GM12878 (cell line): ENCODE results near the gene SPAAR. TPM values are rescaled to one million over a fixed set of nuclear protein-coding genes. Genes with fewer than 3 reads are reported as not detected.

ENCODE experiments used
- ATAC-seq: fragments of 200-7000 bp; cut with Tn5 transposase; 3 replicates; pipeline ENCODE4 v1.9.1; 2020; ENCODE audit warnings: mild to moderate bottlenecking, moderate library complexity
- BruUV-seq: library from RNA; stranded (reverse); fragments of 400-500 nt; replicated peaks from 2 replicates; lab custom pipeline; 2021; lab: Mats Ljungman, UMichigan
- CTCF ChIA-PET: fragments of 300-600 bp; sonication (Branson Sonifier 250); formaldehyde crosslinking; extraction: SDS; loops from one replicate; lab custom pipeline; 2021; ENCODE audit warnings: inconsistent platforms; lab: Yijun Ruan, JAX
- POLR2A ChIA-PET: fragments of 350-600 bp; formaldehyde crosslinking; extraction: SDS; loops from one replicate; lab custom pipeline; 2021; ENCODE audit warnings: inconsistent platforms; lab: Charles Lee
- RAD21 ChIA-PET: fragments of 300-600 bp; sonication (Branson Sonifier 250); formaldehyde crosslinking; loops from one replicate; lab custom pipeline; 2023; ENCODE audit warnings: antibody characterized with exemption; ENCODE audit not compliant: unreplicated experiment; lab: Charles Lee
- SMC1A ChIA-PET: fragments of 300-600 bp; sonication (Branson Sonifier 250); formaldehyde crosslinking; loops from one replicate; lab custom pipeline; 2023; ENCODE audit not compliant: unreplicated experiment, uncharacterized antibody; lab: Charles Lee
- DNase-seq: peaks from one replicate; pipeline ENCODE4 v3.0.0-alpha.2; 2011; ENCODE audit warnings: low read depth, low spot score
- FAIRE-seq: peaks from 3 replicates; lab custom pipeline; 2011; peaks lifted over from hg19 to GRCh38; lab: Jason Lieb, UNC
- H2AFZ ChIP-seq: 2 replicates; pipeline ENCODE4 v1.6.0; 2011; ENCODE audit warnings: low read depth, low read length, control low read depth; ENCODE audit not compliant: control insufficient read depth
- H3K27ac ChIP-seq: 2 replicates; pipeline ENCODE4 v1.5.1; 2011; ENCODE audit warnings: control low read depth; ENCODE audit not compliant: control insufficient read depth, insufficient read depth
- H3K27me3 ChIP-seq, 2 experiments: replicated peaks in 1 of 2; 2 replicates each; pipeline versions ENCODE4 v1.6.0 to v1.6.1; 2011; ENCODE audit warnings: low read length in 1 of 2; ENCODE audit not compliant: control insufficient read depth in 2 of 2, insufficient read depth in 2 of 2
- H3K36me3 ChIP-seq, 2 experiments: 2 replicates each; pipeline ENCODE4 v1.5.1; 2011; ENCODE audit warnings: low read length in 1 of 2; ENCODE audit not compliant: control insufficient read depth in 2 of 2, insufficient read depth in 2 of 2
- H3K4me1 ChIP-seq: 2 replicates; pipeline ENCODE4 v1.6.1; 2011; ENCODE audit warnings: mild to moderate bottlenecking, low read length, moderate library complexity, mixed read lengths; ENCODE audit not compliant: control insufficient read depth, insufficient read depth
- H3K4me2 ChIP-seq: 2 replicates; pipeline ENCODE4 v1.6.0; 2011; ENCODE audit warnings: control low read depth; ENCODE audit not compliant: control insufficient read depth, insufficient read depth
- H3K4me3 ChIP-seq: fragments of 200-600 bp; sonication (generic); 2 replicates; pipeline ENCODE4 v1.5.1; 2016
- H3K79me2 ChIP-seq: 2 replicates; pipeline ENCODE4 v1.6.0; 2011; ENCODE audit warnings: low read length; ENCODE audit not compliant: control insufficient read depth, insufficient read depth
- H3K9ac ChIP-seq: 2 replicates; pipeline ENCODE4 v1.8.0; 2011; ENCODE audit warnings: low read length, control low read depth, mixed read lengths; ENCODE audit not compliant: control insufficient read depth, insufficient read depth
- H3K9me3 ChIP-seq: replicated peaks from 3 replicates; pipeline ENCODE4 v1.5.1; 2011; ENCODE audit warnings: mild to moderate bottlenecking, low read length; ENCODE audit not compliant: control insufficient read depth, insufficient read depth
- H4K20me1 ChIP-seq: 2 replicates; pipeline ENCODE4 v1.6.0; 2011; ENCODE audit not compliant: control insufficient read depth, insufficient read depth
- BRCA1 ChIP-seq: IDR thresholded peaks from 2 replicates; pipeline ENCODE4 v1.6.1; 2011; ENCODE audit warnings: low read depth, low read length, improper control_type of control experiment
- CHD2 ChIP-seq: IDR thresholded peaks from 2 replicates; pipeline ENCODE4 v1.6.1; 2011; ENCODE audit warnings: low read depth, low read length, improper control_type of control experiment, borderline replicate concordance
- EED ChIP-seq: sonication (generic); IDR thresholded peaks from 2 replicates; pipeline ENCODE4 v1.6.1; 2016; ENCODE audit warnings: antibody characterized with exemption, low read depth
- FOS ChIP-seq: IDR thresholded peaks from 3 replicates; pipeline ENCODE4 v1.6.1; 2011; ENCODE audit warnings: borderline replicate concordance; ENCODE audit not compliant: insufficient read length; ENCODE audit errors: extremely low read depth
- IRF5 ChIP-seq: fragments of 450-650 bp; IDR thresholded peaks from 2 replicates; pipeline ENCODE4 v1.6.1; 2017; ENCODE audit warnings: borderline replicate concordance
- JUND ChIP-seq: IDR thresholded peaks from 2 replicates; pipeline ENCODE4 v1.6.1; 2012; ENCODE audit warnings: low read depth, mild to moderate bottlenecking, low read length, improper control_type of control experiment, moderate library complexity
- NBN ChIP-seq: fragments of 450-650 bp; IDR thresholded peaks from 2 replicates; pipeline ENCODE4 v1.6.1; 2016
- NFYA ChIP-seq: IDR thresholded peaks from 2 replicates; pipeline ENCODE4 v1.6.1; 2011; ENCODE audit warnings: low read depth, mild to moderate bottlenecking, low read length, improper control_type of control experiment, borderline replicate concordance
- RAD51 ChIP-seq: fragments of 450-650 bp; IDR thresholded peaks from 2 replicates; pipeline ENCODE4 v1.6.1; 2016; ENCODE audit warnings: moderate library complexity, mild to moderate bottlenecking, inconsistent platforms
- TARDBP ChIP-seq: IDR thresholded peaks from 2 replicates; pipeline ENCODE4 v1.6.1; 2016; ENCODE audit warnings: borderline replicate concordance
- TCF7 ChIP-seq: IDR thresholded peaks from 2 replicates; pipeline ENCODE4 v1.6.1; 2014; ENCODE audit warnings: antibody characterized with exemption, borderline replicate concordance
- USF1 ChIP-seq: IDR thresholded peaks from 2 replicates; pipeline ENCODE4 v1.6.1; 2011; ENCODE audit warnings: borderline replicate concordance, low read depth, mild to moderate bottlenecking, moderate library complexity, mixed read lengths, low read length; ENCODE audit not compliant: insufficient read depth; ENCODE audit errors: extremely low read length
- ZNF622 ChIP-seq: fragments of 450-650 bp; IDR thresholded peaks from 2 replicates; pipeline ENCODE4 v1.6.1; 2017; ENCODE audit warnings: mild to moderate bottlenecking, inconsistent platforms
- WGBS: methylation state at CpG from one replicate; pipeline ENCODE4 v1.1.6; 2016; ENCODE audit warnings: low lambda C conversion rate; ENCODE audit not compliant: insufficient replicate concordance, insufficient coverage; ENCODE audit errors: missing lambda C conversion rate; 5-methylcytosine and 5-hydroxymethylcytosine counted together
- in situ Hi-C: fragments of 300-500 bp; cut with MboI; formaldehyde crosslinking; loops from 9 replicates; pipeline ENCODE4 v1.14.3; 2018; ENCODE audit warnings: mixed read lengths
- intact Hi-C: fragments of 100-400 bp; cut with micrococcal nuclease; formaldehyde crosslinking; loops from one replicate; pipeline ENCODE4 v1.14.2; 2022; ENCODE audit not compliant: unreplicated experiment
- polyA plus RNA-seq, 11 experiments: library from polyadenylated mRNA; depleted of rRNA in 4 of 11; unstranded in 6 of 11; stranded (reverse) in 5 of 11; fragments of >200 nt; fragmentation: Nextera tagmentation in 4 of 11; fragmentation: Illumina TruSeq in 1 of 11; extraction: Ambion mirVana in 4 of 11; extraction: Trizol in 1 of 11; gene quantifications; 1 replicate in 1 of 11; 2 replicates in 10 of 11; pipeline versions ENCODE4 v1.2.1 to v1.2.3, GENCODE V29; 2011 to 2016; ENCODE audit warnings: inconsistent platforms in 2 of 11, missing spikeins in 2 of 11, low read depth in 1 of 11
- total RNA-seq, 4 experiments: library from RNA; depleted of rRNA in 3 of 4; stranded (reverse); fragments of >200 nt in 3 of 4; fragmentation: Illumina TruSeq in 1 of 4; extraction: Trizol in 1 of 4; gene quantifications; 2 replicates each; pipeline versions ENCODE4 v1.2.1 to v1.2.3, GENCODE V29; 2013 to 2021

SPAAR gene
- total and polyA plus RNA-seq, 10 of the 15 experiments (the other 5 are each of a cell fraction or from before 2014, with no cell fraction given), result not detected

GRCh38 chr9:35892051-35892450, 17.2 kb upstream of the SPAAR start:
- no peaks in the 10 kb centered on the region for H3K4me1 ChIP-seq
- H3K9ac ChIP-seq, result no peak overlapping the region
- FAIRE-seq, result no peak
- no peaks in the 10 kb centered on the region for H3K36me3 ChIP-seq
- no peaks in the 10 kb centered on the region for H3K27me3 ChIP-seq
- ATAC-seq, result no peak
- H3K4me3 ChIP-seq, result no peak overlapping the region
- ChIA-PET CTCF (interaction anchor here (1.0 to 2.0 kb wide), 4 partner anchors 10 to 66 kb away, joined by 3 to 15 read pairs (median 4); no protein-coding TSS in a partner anchor), SMC1A (interaction anchor here (1.2 kb wide), 1 partner anchor 53 kb away, joined by 3 read pairs; no protein-coding TSS in a partner anchor), RAD21 (interaction anchor here (1.6 kb wide), 1 partner anchor 10 kb away, joined by 4 read pairs; no protein-coding TSS in a partner anchor), POLR2A (no interaction called here)
- H3K27ac ChIP-seq, result no peak overlapping the region
- no peaks in the 10 kb centered on the region for H4K20me1 ChIP-seq
- in situ Hi-C loops (no loop called here), intact Hi-C loops (no loop called here)
- H3K9me3 ChIP-seq, result no peaks in the 10 kb centered on the region
- no peaks in the 10 kb centered on the region for H3K79me2 ChIP-seq
- DNase-seq, result no peak
- TF ChIP-seq USF1, result no peak
- TF ChIP-seq EED, result no peak
- TF ChIP-seq RAD51, result no peak
- no peak for TF ChIP-seq CHD2
- TF ChIP-seq ZNF622, result no peak
- TF ChIP-seq JUND, result no peak
- TF ChIP-seq NBN, result no peak
- TF ChIP-seq FOS, result no peak
- no peak for TF ChIP-seq NFYA
- no peak for TF ChIP-seq TARDBP
- TF ChIP-seq IRF5, result no peak
- no peak for TF ChIP-seq BRCA1
- TF ChIP-seq TCF7, result no peak
- WGBS, result 100% methylated on average over 1 of the region's 1 CpG
- H3K4me2 ChIP-seq, result no peak overlapping the region
- no TSS peak for BruUV-seq
- H2AFZ ChIP-seq, result no peak overlapping the region
